H9 (cell line): ENCODE results near the gene CREB5. TPM values are rescaled to one million over a fixed set of nuclear protein-coding genes. Genes with fewer than 3 reads are reported as not detected.
A peak's percentile ranks its signal among the peaks of the same experiment; 100 is the strongest.

ENCODE experiments used
- DNase-seq: peaks from one replicate; pipeline ENCODE4 v3.0.0-alpha.2; 2017
- H2AFZ ChIP-seq: one replicate; pipeline ENCODE4 v1.6.1; 2013; ENCODE audit warnings: mild to moderate bottlenecking, low read length, control low read depth, moderate library complexity
- H2AK5ac ChIP-seq: 2 replicates; pipeline ENCODE4 v1.6.1; 2013; ENCODE audit warnings: low read length, control low read depth, mixed read lengths; ENCODE audit not compliant: insufficient read length
- H2BK120ac ChIP-seq: one replicate; pipeline ENCODE4 v1.6.1; 2013; ENCODE audit warnings: low read depth, mild to moderate bottlenecking, low read length, control low read depth, inconsistent platforms; ENCODE audit not compliant: poor library complexity, severe bottlenecking
- H2BK12ac ChIP-seq: 2 replicates; pipeline ENCODE4 v1.6.1; 2013; ENCODE audit warnings: low read length, control low read depth, mixed read lengths, low read depth; ENCODE audit not compliant: insufficient read length
- H2BK15ac ChIP-seq: 2 replicates; pipeline ENCODE4 v1.6.1; 2013; ENCODE audit warnings: low read depth, low read length, control low read depth
- H2BK20ac ChIP-seq: one replicate; pipeline ENCODE4 v1.6.1; 2013; ENCODE audit warnings: low read depth, mild to moderate bottlenecking, low read length, control low read depth, inconsistent platforms; ENCODE audit not compliant: poor library complexity, severe bottlenecking
- H2BK5ac ChIP-seq: 2 replicates; pipeline ENCODE4 v1.6.1; 2013; ENCODE audit warnings: low read length, control low read depth, mixed read lengths; ENCODE audit not compliant: insufficient read length
- H3K14ac ChIP-seq: 2 replicates; pipeline ENCODE4 v1.6.1; 2013; ENCODE audit warnings: low read length, control low read depth; ENCODE audit not compliant: insufficient read depth
- H3K18ac ChIP-seq: 2 replicates; pipeline ENCODE4 v1.6.1; 2013; ENCODE audit warnings: low read depth, mild to moderate bottlenecking, mixed read lengths, low read length, control low read depth; ENCODE audit not compliant: insufficient read length
- H3K23ac ChIP-seq: 2 replicates; pipeline ENCODE4 v1.6.1; 2013; ENCODE audit warnings: low read length, control low read depth, mixed read lengths, low read depth; ENCODE audit not compliant: insufficient read length
- H3K23me2 ChIP-seq: 2 replicates; pipeline ENCODE4 v1.6.1; 2013; ENCODE audit warnings: low read depth, mild to moderate bottlenecking, mixed read lengths, low read length, control low read depth; ENCODE audit not compliant: insufficient read length, poor library complexity, severe bottlenecking
- H3K27ac ChIP-seq: 2 replicates; pipeline ENCODE4 v1.5.1; 2013; ENCODE audit warnings: low read length, control low read depth, mixed read lengths, low read depth; ENCODE audit not compliant: insufficient read length
- H3K27me3 ChIP-seq: 2 replicates; pipeline ENCODE4 v1.6.1; 2013; ENCODE audit warnings: low read length, control low read depth, inconsistent platforms; ENCODE audit not compliant: insufficient read depth
- H3K4ac ChIP-seq: 2 replicates; pipeline ENCODE4 v1.6.1; 2013; ENCODE audit warnings: low read depth, mild to moderate bottlenecking, control low read depth, inconsistent platforms, low read length, moderate library complexity
- H3K4me1 ChIP-seq: 2 replicates; pipeline ENCODE4 v1.6.1; 2013; ENCODE audit warnings: low read length, control low read depth, inconsistent platforms; ENCODE audit not compliant: insufficient read depth
- H3K4me2 ChIP-seq: 2 replicates; pipeline ENCODE4 v1.6.1; 2013; ENCODE audit warnings: low read length, control low read depth, mixed read lengths; ENCODE audit not compliant: insufficient read length, insufficient read depth
- H3K56ac ChIP-seq: 2 replicates; pipeline ENCODE4 v1.6.1; 2013; ENCODE audit warnings: low read depth, mild to moderate bottlenecking, mixed read lengths, low read length, control low read depth; ENCODE audit not compliant: insufficient read length
- H3K79me1 ChIP-seq: 2 replicates; pipeline ENCODE4 v1.6.1; 2013; ENCODE audit warnings: low read depth, mild to moderate bottlenecking, moderate library complexity, low read length, control low read depth, inconsistent platforms; ENCODE audit not compliant: insufficient read depth, poor library complexity, severe bottlenecking
- H3K79me2 ChIP-seq: 2 replicates; pipeline ENCODE4 v1.6.1; 2013; ENCODE audit warnings: low read length, control low read depth, inconsistent platforms; ENCODE audit not compliant: insufficient read depth
- H3K9ac ChIP-seq: 2 replicates; pipeline ENCODE4 v1.6.1; 2013; ENCODE audit warnings: low read length, control low read depth, mixed read lengths; ENCODE audit not compliant: insufficient read length; ENCODE audit errors: extremely low read depth
- H3K9me3 ChIP-seq: one replicate; pipeline ENCODE4 v1.6.1; 2013; ENCODE audit warnings: low read depth, low read length, inconsistent platforms; ENCODE audit not compliant: control insufficient read depth
- H3T11ph ChIP-seq: one replicate; pipeline ENCODE4 v1.6.1; 2013; ENCODE audit warnings: mild to moderate bottlenecking, low read length, control low read depth, inconsistent platforms
- H4K20me1 ChIP-seq: one replicate; pipeline ENCODE4 v1.6.1; 2013; ENCODE audit not compliant: control insufficient read depth, insufficient read length, insufficient read depth
- H4K5ac ChIP-seq: 2 replicates; pipeline ENCODE4 v1.6.1; 2013; ENCODE audit warnings: low read depth, mild to moderate bottlenecking, mixed read lengths, low read length, control low read depth; ENCODE audit not compliant: insufficient read length
- H4K8ac ChIP-seq: replicated peaks from 2 replicates; pipeline ENCODE4 v1.6.1; 2013; ENCODE audit warnings: low read length, control low read depth, mixed read lengths, low read depth; ENCODE audit not compliant: insufficient read length
- H4K91ac ChIP-seq: 2 replicates; pipeline ENCODE4 v1.6.1; 2013; ENCODE audit warnings: low read depth, mild to moderate bottlenecking, moderate library complexity, mixed read lengths, low read length, control low read depth; ENCODE audit not compliant: insufficient read length
- H3K27ac Mint-ChIP-seq, 3 experiments: 2 replicates in 2 of 3; 3 replicates in 1 of 3; pipeline ENCODE4 v1.8.0; 2020 to 2021; ENCODE audit warnings: mixed read lengths in 3 of 3, mild to moderate bottlenecking in 1 of 3, moderate library complexity in 1 of 3
- H3K27me3 Mint-ChIP-seq: 2 replicates; pipeline ENCODE4 v1.8.0; 2021; ENCODE audit warnings: low read depth, mild to moderate bottlenecking, moderate library complexity, mixed read lengths
- H3K36me3 Mint-ChIP-seq, 3 experiments: 2 replicates in 2 of 3; 3 replicates in 1 of 3; pipeline ENCODE4 v1.8.0; 2020 to 2021; ENCODE audit warnings: low read depth in 3 of 3, mixed read lengths in 3 of 3; ENCODE audit not compliant: insufficient read depth in 1 of 3
- H3K4me1 Mint-ChIP-seq, 2 experiments: 2 replicates each; pipeline ENCODE4 v1.8.0; 2020; ENCODE audit warnings: mixed read lengths in 2 of 2
- H3K4me3 Mint-ChIP-seq, 2 experiments: 2 replicates in 1 of 2; 3 replicates in 1 of 2; pipeline ENCODE4 v1.8.0; 2020 to 2021; ENCODE audit warnings: mild to moderate bottlenecking in 2 of 2, mixed read lengths in 2 of 2, moderate library complexity in 1 of 2
- H3K9me3 Mint-ChIP-seq, 2 experiments: 2 replicates in 1 of 2; 3 replicates in 1 of 2; pipeline ENCODE4 v1.8.0; 2020; ENCODE audit warnings: mild to moderate bottlenecking in 2 of 2, mixed read lengths in 2 of 2, moderate library complexity in 1 of 2
- whole genome bisulfite sequencing: extraction: QIAGEN DNeasy Blood & Tissue Kit; methylation state at CpG from one replicate; pipeline ENCODE4 v1.1.7; 2013; ENCODE audit warnings: missing lambda C conversion rate, low lambda C conversion rate, mixed read lengths; ENCODE audit not compliant: insufficient read length; ENCODE audit errors: extremely low coverage; 5-methylcytosine and 5-hydroxymethylcytosine counted together
- total RNA-seq: library from RNA; stranded (reverse); gene quantifications from 2 replicates; pipeline ENCODE4 v1.2.1, GENCODE V29; 2021
- TF ChIP-seq, protein P1 (sequence below): fragments of 200-600 bp; sonication (generic); conservative IDR thresholded peaks from 3 replicates; pipeline ENCODE4 v1.8.0; 2021; ENCODE audit warnings: antibody characterized with exemption, mild to moderate bottlenecking

CREB5 gene
- total RNA-seq, 1 experiment from 2014 or later: 4.0 TPM

DNA sequence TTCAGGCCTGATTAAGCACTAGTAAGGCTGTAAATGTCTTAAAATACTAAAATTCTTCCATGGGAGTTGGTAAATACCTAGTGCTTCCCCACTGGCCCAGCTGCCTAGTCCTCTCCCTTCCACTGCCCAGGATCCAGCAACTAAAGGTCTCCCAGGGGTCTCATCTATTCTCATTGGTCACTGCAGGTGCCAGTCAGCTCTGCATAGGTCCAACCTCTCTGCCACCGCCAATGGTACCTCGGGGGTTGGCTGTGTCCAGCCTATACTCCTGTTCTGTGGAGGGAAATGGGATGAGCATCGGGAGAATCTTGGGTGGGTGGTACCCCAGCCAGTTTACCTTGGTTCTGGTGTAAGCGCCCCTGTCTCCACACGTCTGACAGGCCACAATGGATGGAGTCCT, 6.1 kb upstream of the CREB5 start:
- Histone ChIP-seq H2BK15ac (no peak overlapping the region), H3K23ac (no peak overlapping the region), H3K56ac (no peak overlapping the region), H3K9ac (no peak overlapping the region), H3K79me2 (no peaks in the 10 kb centered on the region), H3K9me3 (no peaks in the 10 kb centered on the region), H3K18ac (no peak overlapping the region), H4K20me1 (no peaks in the 10 kb centered on the region), H3K79me1 (no peaks in the 10 kb centered on the region), H3K4me1 (peaks cover 3% of the 10 kb centered on the region; the same call in 1 of the 2 replicates), H3K4me2 (no peak overlapping the region), H4K8ac (no peak overlapping the region), H2BK5ac (no peak overlapping the region), H4K91ac (no peak overlapping the region), H2BK20ac (no peak overlapping the region), H3K14ac (no peak overlapping the region), H2AFZ (no peak overlapping the region), H3K23me2 (peaks cover 32% of the 10 kb centered on the region), H2BK12ac (no peak overlapping the region), H3T11ph (no peak overlapping the region), H2BK120ac (no peak overlapping the region), H3K4ac (no peak overlapping the region), H3K27me3 (peaks cover 17% of the 10 kb centered on the region; the same call in 1 of the 2 replicates), H3K27ac (no peak overlapping the region), H2AK5ac (no peak overlapping the region), H4K5ac (no peak overlapping the region)
- no peaks in the 10 kb centered on the region; a peak in 1 of 5 replicates for H3K9me3 Mint-ChIP-seq
- H3K4me3 Mint-ChIP-seq: no peak overlapping the region
- H3K27ac Mint-ChIP-seq: no peak overlapping the region
- no peaks in the 10 kb centered on the region for H3K36me3 Mint-ChIP-seq
- peaks cover 19 to 21% of the 10 kb centered on the region in 2 experiments for H3K4me1 Mint-ChIP-seq
- no CpG with 5 or more reads among the region's 5 CpGs for WGBS
- TF ChIP-seq, protein P1, sequence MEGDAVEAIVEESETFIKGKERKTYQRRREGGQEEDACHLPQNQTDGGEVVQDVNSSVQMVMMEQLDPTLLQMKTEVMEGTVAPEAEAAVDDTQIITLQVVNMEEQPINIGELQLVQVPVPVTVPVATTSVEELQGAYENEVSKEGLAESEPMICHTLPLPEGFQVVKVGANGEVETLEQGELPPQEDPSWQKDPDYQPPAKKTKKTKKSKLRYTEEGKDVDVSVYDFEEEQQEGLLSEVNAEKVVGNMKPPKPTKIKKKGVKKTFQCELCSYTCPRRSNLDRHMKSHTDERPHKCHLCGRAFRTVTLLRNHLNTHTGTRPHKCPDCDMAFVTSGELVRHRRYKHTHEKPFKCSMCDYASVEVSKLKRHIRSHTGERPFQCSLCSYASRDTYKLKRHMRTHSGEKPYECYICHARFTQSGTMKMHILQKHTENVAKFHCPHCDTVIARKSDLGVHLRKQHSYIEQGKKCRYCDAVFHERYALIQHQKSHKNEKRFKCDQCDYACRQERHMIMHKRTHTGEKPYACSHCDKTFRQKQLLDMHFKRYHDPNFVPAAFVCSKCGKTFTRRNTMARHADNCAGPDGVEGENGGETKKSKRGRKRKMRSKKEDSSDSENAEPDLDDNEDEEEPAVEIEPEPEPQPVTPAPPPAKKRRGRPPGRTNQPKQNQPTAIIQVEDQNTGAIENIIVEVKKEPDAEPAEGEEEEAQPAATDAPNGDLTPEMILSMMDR: no peak
- H3K27me3 Mint-ChIP-seq: peaks cover 59% of the 10 kb centered on the region
- DNase-seq: peak; percentile 54
